Measurements from ENCODE around the gene ACP5.

GRCh38 chr19:11617180-11618062 is 40.0 kb upstream of the ACP5 start:
- TF ChIP-seq CTCF (conservative IDR thresholded peaks at IDR 0.05) (no peak), ZFX (IDR thresholded peaks at IDR 0.05) (no peak)

Measured in C4-2B (cell line).